ENCODE data around the gene CBFA2T2. TPM values are rescaled to one million over a fixed set of nuclear protein-coding genes. Genes with fewer than 3 reads are reported as not detected.

CBFA2T2 gene
- polyA plus RNA-seq, 3 donors, result 1.7 to 9.7 (median 4.9) TPM

- TF ChIP-seq CTCF (IDR thresholded peaks at IDR 0.05), result no peak
- H3K4me2 ChIP-seq (replicated peaks; ENCODE audit: extremely low read depth, low read length, poor library complexity, severe bottlenecking), result no peak overlapping the region
- DNase-seq, result no peak
- no peaks in the 10 kb centered on the region for H3K9me3 ChIP-seq (replicated peaks in 1 of 2; ENCODE audit: control insufficient read depth in 1 of 2, insufficient read depth in 1 of 2, low read length in 2 of 2)
- H3K4me3 ChIP-seq (replicated peaks in 1 of 3; ENCODE audit: low read depth in 2 of 3, low read length in 3 of 3), result no peak overlapping the region
- no peak overlapping the region for H3K27ac ChIP-seq (ENCODE audit: low read depth in 1 of 2, low read length in 2 of 2)
- no peaks in the 10 kb centered on the region for H3K27me3 ChIP-seq (ENCODE audit: control insufficient read depth in 2 of 2, insufficient read depth in 2 of 2, low read length in 2 of 2)
- H3K36me3 ChIP-seq (replicated peaks in 1 of 2; ENCODE audit: control insufficient read depth in 1 of 2, insufficient read depth in 2 of 2, low read length in 2 of 2), result no peaks in the 10 kb centered on the region
- Mint-ChIP-seq H3K27ac (peak overlapping the region in 1 of 7 donors; percentile 74), H3K36me3 (no peaks in the 10 kb centered on the region), H3K4me1 (peaks cover 16% of the 10 kb centered on the region), H3K9me3 (peaks cover 2 to 7% (median 4%) of the 10 kb centered on the region in 7 donors), H3K27me3 (ENCODE audit: low read depth in 3 of 3) (no peaks in the 10 kb centered on the region), H3K4me3 (peak overlapping the region in 1 of 2 donors; percentile 13)
- intact Hi-C loops (cut with micrococcal nuclease), result no loop called here
- H4K20me1 ChIP-seq (ENCODE audit: insufficient read depth, low read length), result no peaks in the 10 kb centered on the region
- H2AFZ ChIP-seq (ENCODE audit: insufficient read depth, low read depth, low read length, poor library complexity, severe bottlenecking), result no peak overlapping the region
- H3K4me1 ChIP-seq (ENCODE audit: control insufficient read depth in 1 of 2, insufficient read depth in 2 of 2, low read length in 2 of 2), result peaks cover 5 to 13% of the 10 kb centered on the region in 2 donors
- 94% methylated on average over 12 of the region's 17 CpGs for WGBS (ENCODE audit: insufficient coverage)
- no peaks in the 10 kb centered on the region for H3K79me2 ChIP-seq (ENCODE audit: insufficient read depth, low read length)
- no peak overlapping the region for H3K9ac ChIP-seq (ENCODE audit: insufficient read depth, low read length, poor library complexity, severe bottlenecking)
Measured at GRCh38 chr20:33693741-33694638, 204.1 kb downstream of the CBFA2T2 start.

GRCh38 chr20:33694639-33695012 is 204.7 kb downstream of the CBFA2T2 start:
- no peaks in the 10 kb centered on the region for H3K79me2 ChIP-seq (ENCODE audit: insufficient read depth, low read length)
- Mint-ChIP-seq H3K27ac (peak overlapping the region in 1 of 7 donors; percentile 25), H3K4me1 (peaks cover 11% of the 10 kb centered on the region), H3K36me3 (no peaks in the 10 kb centered on the region), H3K27me3 (ENCODE audit: low read depth in 3 of 3) (no peaks in the 10 kb centered on the region), H3K4me3 (no peak overlapping the region), H3K9me3 (peaks cover 2 to 9% (median 5%) of the 10 kb centered on the region in 7 donors)
- peaks cover 5 to 13% of the 10 kb centered on the region in 2 donors for H3K4me1 ChIP-seq (ENCODE audit: control insufficient read depth in 1 of 2, insufficient read depth in 2 of 2, low read length in 2 of 2)
- H3K4me2 ChIP-seq (replicated peaks; ENCODE audit: extremely low read depth, low read length, poor library complexity, severe bottlenecking), result no peak overlapping the region
- 98% methylated on average over 5 of the region's 6 CpGs for WGBS (ENCODE audit: insufficient coverage)
- no peak overlapping the region for H2AFZ ChIP-seq (ENCODE audit: insufficient read depth, low read depth, low read length, poor library complexity, severe bottlenecking)
- no peaks in the 10 kb centered on the region for H3K9me3 ChIP-seq (replicated peaks in 1 of 2; ENCODE audit: control insufficient read depth in 1 of 2, insufficient read depth in 1 of 2, low read length in 2 of 2)
- no peak overlapping the region for H3K4me3 ChIP-seq (replicated peaks in 1 of 3; ENCODE audit: low read depth in 2 of 3, low read length in 3 of 3)
- H4K20me1 ChIP-seq (ENCODE audit: insufficient read depth, low read length), result no peaks in the 10 kb centered on the region
- DNase-seq, result no peak
- H3K9ac ChIP-seq (ENCODE audit: insufficient read depth, low read length, poor library complexity, severe bottlenecking), result no peak overlapping the region
- no peak for TF ChIP-seq CTCF (IDR thresholded peaks at IDR 0.05)
- no peak overlapping the region for H3K27ac ChIP-seq (ENCODE audit: low read depth in 1 of 2, low read length in 2 of 2)
- no peaks in the 10 kb centered on the region for H3K36me3 ChIP-seq (replicated peaks in 1 of 2; ENCODE audit: control insufficient read depth in 1 of 2, insufficient read depth in 2 of 2, low read length in 2 of 2)
- intact Hi-C loops (cut with micrococcal nuclease), result no loop called here
- H3K27me3 ChIP-seq (ENCODE audit: control insufficient read depth in 2 of 2, insufficient read depth in 2 of 2, low read length in 2 of 2), result no peaks in the 10 kb centered on the region

Data from CD14-positive monocyte (primary cell).